ENCODE data around the gene PGGHG.

DNA sequence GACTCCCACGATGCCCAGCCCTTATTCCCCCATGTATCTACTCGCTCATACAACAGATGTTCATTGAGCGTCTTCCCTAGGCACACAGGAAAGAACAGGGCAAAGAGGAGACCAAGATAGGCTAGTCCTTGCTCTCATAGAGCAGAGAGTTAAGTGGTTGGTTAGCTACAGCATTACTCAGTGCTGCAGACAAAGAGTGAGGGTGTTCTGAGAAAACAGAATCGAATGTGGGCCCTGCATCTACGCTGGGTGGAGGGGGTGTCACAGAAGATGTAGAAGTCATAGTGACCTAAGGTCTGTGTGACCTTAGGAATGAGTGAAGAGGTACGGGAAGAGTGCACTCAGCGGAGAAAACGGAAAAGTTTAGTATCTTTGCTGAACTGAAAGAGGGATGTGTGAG, 39.9 kb upstream of the PGGHG start:
- TF ChIP-seq, protein P1, sequence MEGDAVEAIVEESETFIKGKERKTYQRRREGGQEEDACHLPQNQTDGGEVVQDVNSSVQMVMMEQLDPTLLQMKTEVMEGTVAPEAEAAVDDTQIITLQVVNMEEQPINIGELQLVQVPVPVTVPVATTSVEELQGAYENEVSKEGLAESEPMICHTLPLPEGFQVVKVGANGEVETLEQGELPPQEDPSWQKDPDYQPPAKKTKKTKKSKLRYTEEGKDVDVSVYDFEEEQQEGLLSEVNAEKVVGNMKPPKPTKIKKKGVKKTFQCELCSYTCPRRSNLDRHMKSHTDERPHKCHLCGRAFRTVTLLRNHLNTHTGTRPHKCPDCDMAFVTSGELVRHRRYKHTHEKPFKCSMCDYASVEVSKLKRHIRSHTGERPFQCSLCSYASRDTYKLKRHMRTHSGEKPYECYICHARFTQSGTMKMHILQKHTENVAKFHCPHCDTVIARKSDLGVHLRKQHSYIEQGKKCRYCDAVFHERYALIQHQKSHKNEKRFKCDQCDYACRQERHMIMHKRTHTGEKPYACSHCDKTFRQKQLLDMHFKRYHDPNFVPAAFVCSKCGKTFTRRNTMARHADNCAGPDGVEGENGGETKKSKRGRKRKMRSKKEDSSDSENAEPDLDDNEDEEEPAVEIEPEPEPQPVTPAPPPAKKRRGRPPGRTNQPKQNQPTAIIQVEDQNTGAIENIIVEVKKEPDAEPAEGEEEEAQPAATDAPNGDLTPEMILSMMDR (IDR thresholded peaks at IDR 0.05 in 8 of 11, conservative IDR thresholded peaks at IDR 0.05 in 3 of 11): no peak
- peak in 1 of 3 donors; percentile 16 for TF ChIP-seq POLR2AphosphoS5 (IDR thresholded peaks at IDR 0.05)

All from spleen (tissue), 7 donors.